HL-60 (cell line): ENCODE results near the gene CFAP20DC.

Source experiments
- CTCF ChIP-seq: IDR thresholded peaks from one replicate; pipeline ENCODE4 v1.5.1; 2011; ENCODE audit warnings: low read length, control low read depth, inconsistent platforms; ENCODE audit not compliant: insufficient read depth
- GABPA ChIP-seq: IDR thresholded peaks from 2 replicates; pipeline ENCODE4 v1.6.1; 2012; ENCODE audit warnings: low read depth
- POLR2AphosphoS5 ChIP-seq: IDR thresholded peaks from 2 replicates; pipeline ENCODE4 v1.6.1; 2012; ENCODE audit warnings: low read depth
- REST ChIP-seq: IDR thresholded peaks from 2 replicates; pipeline ENCODE4 v1.6.1; 2012; ENCODE audit warnings: low read depth; ENCODE audit not compliant: insufficient replicate concordance

GRCh38 chr3:58993547-58993946 lies 56.3 kb downstream of the CFAP20DC start:
- TF ChIP-seq CTCF: no peak
- no peak for TF ChIP-seq POLR2AphosphoS5
- no peak for TF ChIP-seq REST
- TF ChIP-seq GABPA: no peak
